GM18868 (cell line): ENCODE data around the gene MYT1.
"Not testable (repeated sequence)": the region's sequence is repeated elsewhere in the genome, so short reads cannot be mapped to it uniquely, and the experiment has no call there.

Experiments
- ATAC-seq: cut with Tn5 transposase; IDR thresholded peaks from one replicate; pipeline ENCODE4 v1.9.1; 2021; ENCODE audit warnings: mild to moderate bottlenecking, moderate library complexity; ENCODE audit not compliant: unreplicated experiment

Gene MYT1

GRCh38 chr20:64166721-64167615 is 2.7 kb downstream of the MYT1 start:
- no peak for ATAC-seq

- no peak for ATAC-seq
Measured at GRCh38 chr20:64167676-64168075, 3.4 kb downstream of the MYT1 start.

GRCh38 chr20:64168381-64169090 is 4.3 kb downstream of the MYT1 start:
- ATAC-seq = no peak

- no peak for ATAC-seq
Measured at GRCh38 chr20:64169091-64169560, 4.9 kb downstream of the MYT1 start.

- ATAC-seq = no peak
Measured at GRCh38 chr20:64171211-64171610, 7.0 kb downstream of the MYT1 start.

GRCh38 chr20:64173116-64173515 is 8.9 kb downstream of the MYT1 start:
- no peak for ATAC-seq

GRCh38 chr20:64176551-64176950 is 12.3 kb downstream of the MYT1 start:
- ATAC-seq = no peak

- ATAC-seq = no peak
Measured at GRCh38 chr20:64176971-64177370, 12.7 kb downstream of the MYT1 start.

- no peak for ATAC-seq
Measured at GRCh38 chr20:64177384-64177783, 13.1 kb downstream of the MYT1 start.

GRCh38 chr20:64177787-64178186 is 13.5 kb downstream of the MYT1 start:
- ATAC-seq = no peak

- not testable (repeated sequence) for ATAC-seq
Measured at GRCh38 chr20:64178925-64179324, 14.7 kb downstream of the MYT1 start.

GRCh38 chr20:64179805-64180204 is 15.6 kb downstream of the MYT1 start:
- no peak for ATAC-seq

GRCh38 chr20:64180673-64181072 is 16.4 kb downstream of the MYT1 start:
- no peak for ATAC-seq

- ATAC-seq = no peak
Measured at GRCh38 chr20:64181391-64181790, 17.1 kb downstream of the MYT1 start.

- ATAC-seq = no peak
Measured at GRCh38 chr20:64182146-64182865, 18.1 kb downstream of the MYT1 start.

GRCh38 chr20:64183313-64183712 is 19.1 kb downstream of the MYT1 start:
- ATAC-seq = no peak

- ATAC-seq = no peak
Measured at GRCh38 chr20:64184795-64185194, 20.5 kb downstream of the MYT1 start.

GRCh38 chr20:64185276-64185900 is 21.1 kb downstream of the MYT1 start:
- ATAC-seq = no peak

- no peak for ATAC-seq
Measured at GRCh38 chr20:64186071-64186598, 21.9 kb downstream of the MYT1 start.

- ATAC-seq = not testable (repeated sequence)
Measured at GRCh38 chr20:64187213-64187612, 23.0 kb downstream of the MYT1 start.

- ATAC-seq = no peak
Measured at GRCh38 chr20:64188091-64188490, 23.8 kb downstream of the MYT1 start.
